ENCODE data around the gene RPL28. TPM values are rescaled to one million over a fixed set of nuclear protein-coding genes. Genes with fewer than 3 reads are reported as not detected.
"Not testable (repeated sequence)": the region's sequence is repeated elsewhere in the genome, so short reads cannot be mapped to it uniquely, and the experiment has no call there.

The RPL28 gene
- total RNA-seq, 2 experiments from 2014 or later, result 3,001 to 3,058 TPM

DNA sequence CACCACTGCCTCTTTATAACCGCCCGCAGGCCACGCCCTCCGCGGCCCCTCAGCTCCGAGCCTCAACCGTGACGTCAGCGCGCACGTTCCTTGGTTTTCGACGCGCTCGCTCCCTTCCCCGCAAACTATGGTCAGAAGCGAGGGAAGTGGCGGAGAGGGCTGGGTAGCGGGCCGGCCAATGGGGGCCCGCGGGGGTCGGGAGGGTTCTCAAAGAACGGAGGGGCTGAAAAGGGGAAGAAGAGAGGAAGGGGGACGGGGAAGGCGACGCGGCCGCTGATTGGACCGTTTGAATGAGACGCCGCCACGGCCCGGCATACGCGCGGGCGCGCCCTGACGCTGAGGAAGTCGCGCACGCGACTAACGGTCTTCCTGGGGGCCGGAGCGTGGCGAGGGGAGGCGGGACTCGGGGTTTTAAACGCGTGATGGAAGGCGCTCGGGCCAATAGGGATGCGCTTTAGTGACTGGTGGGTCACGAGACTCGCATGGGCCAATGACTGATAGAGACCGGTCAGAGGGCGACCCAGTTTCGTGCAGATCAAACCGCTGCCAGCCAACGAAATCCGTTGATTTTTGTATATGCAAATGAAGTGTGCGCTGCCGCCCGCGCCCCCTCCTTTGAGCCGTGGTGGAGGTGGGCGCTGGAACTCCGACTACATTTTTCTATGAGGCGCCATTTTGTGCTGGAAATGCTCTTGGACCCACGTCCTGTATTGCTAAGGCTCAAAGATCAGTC lies 22.2 kb downstream of the RPL28 start:
- Mint-ChIP-seq H3K27ac (peak overlapping the region; percentile 97), H3K27me3 (no peaks in the 10 kb centered on the region), H3K4me1 (ENCODE audit: low read depth) (peaks cover 26% of the 10 kb centered on the region), H3K36me3 (ENCODE audit: low read depth) (peaks cover 43% of the 10 kb centered on the region), H3K4me3 (peak overlapping the region; percentile 92), H3K9me3 (peaks cover 9% of the 10 kb centered on the region)
- CTCF ChIA-PET, result interaction anchor here (1.2 to 1.5 kb wide), 2 partner anchors 10 to 107 kb away, joined by 5 to 9 read pairs; no protein-coding TSS in a partner anchor
- TF ChIP-seq, protein P1, sequence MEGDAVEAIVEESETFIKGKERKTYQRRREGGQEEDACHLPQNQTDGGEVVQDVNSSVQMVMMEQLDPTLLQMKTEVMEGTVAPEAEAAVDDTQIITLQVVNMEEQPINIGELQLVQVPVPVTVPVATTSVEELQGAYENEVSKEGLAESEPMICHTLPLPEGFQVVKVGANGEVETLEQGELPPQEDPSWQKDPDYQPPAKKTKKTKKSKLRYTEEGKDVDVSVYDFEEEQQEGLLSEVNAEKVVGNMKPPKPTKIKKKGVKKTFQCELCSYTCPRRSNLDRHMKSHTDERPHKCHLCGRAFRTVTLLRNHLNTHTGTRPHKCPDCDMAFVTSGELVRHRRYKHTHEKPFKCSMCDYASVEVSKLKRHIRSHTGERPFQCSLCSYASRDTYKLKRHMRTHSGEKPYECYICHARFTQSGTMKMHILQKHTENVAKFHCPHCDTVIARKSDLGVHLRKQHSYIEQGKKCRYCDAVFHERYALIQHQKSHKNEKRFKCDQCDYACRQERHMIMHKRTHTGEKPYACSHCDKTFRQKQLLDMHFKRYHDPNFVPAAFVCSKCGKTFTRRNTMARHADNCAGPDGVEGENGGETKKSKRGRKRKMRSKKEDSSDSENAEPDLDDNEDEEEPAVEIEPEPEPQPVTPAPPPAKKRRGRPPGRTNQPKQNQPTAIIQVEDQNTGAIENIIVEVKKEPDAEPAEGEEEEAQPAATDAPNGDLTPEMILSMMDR (IDR thresholded peaks at IDR 0.05), result no peak
- POLR2A ChIA-PET, result interaction anchor here (0.6 to 8.6 kb wide), 23 partner anchors 8 to 267 kb away, joined by 3 to 217 read pairs (median 4); partner anchors contain the start of genes HSPBP1, KMT5C, NAT14 and PPP6R1
- intact Hi-C loops (cut with micrococcal nuclease), result no loop called here
- peak; percentile 94 for ATAC-seq
- peak; percentile 98 for DNase-seq

GRCh38 chr19:55408533-55408872 lies 22.8 kb downstream of the RPL28 start:
- Mint-ChIP-seq H3K4me3 (peak overlapping the region; percentile 92), H3K36me3 (ENCODE audit: low read depth) (peaks cover 38% of the 10 kb centered on the region), H3K27ac (peak overlapping the region; percentile 97), H3K9me3 (peaks cover 9% of the 10 kb centered on the region), H3K27me3 (no peaks in the 10 kb centered on the region), H3K4me1 (ENCODE audit: low read depth) (peaks cover 23% of the 10 kb centered on the region)
- CTCF ChIA-PET, result interaction anchor here (0.9 to 1.5 kb wide), 3 partner anchors 9 to 107 kb away, joined by 3 to 9 read pairs (median 5); no protein-coding TSS in a partner anchor
- POLR2A ChIA-PET, result interaction anchor here (0.9 to 8.6 kb wide), 5 partner anchors 9 to 69 kb away, joined by 3 to 217 read pairs (median 4); partner anchors contain the start of genes KMT5C, RPL28 and TMEM238
- intact Hi-C loops (cut with micrococcal nuclease), result no loop called here
- DNase-seq, result no peak
- no peak for ATAC-seq
- TF ChIP-seq, protein P1 (IDR thresholded peaks at IDR 0.05), result no peak

- Mint-ChIP-seq H3K36me3 (ENCODE audit: low read depth) (peaks cover 33% of the 10 kb centered on the region), H3K4me1 (ENCODE audit: low read depth) (peaks cover 22% of the 10 kb centered on the region), H3K27ac (peak overlapping the region; percentile 97)
- intact Hi-C loops (cut with micrococcal nuclease); H3K4me3 Mint-ChIP-seq; H3K27me3 Mint-ChIP-seq; H3K9me3 Mint-ChIP-seq; ATAC-seq; DNase-seq: not testable (repeated sequence)
- ChIA-PET CTCF (interaction anchor here (0.8 to 1.5 kb wide), 4 partner anchors 9 to 108 kb away, joined by 3 to 9 read pairs (median 4); no protein-coding TSS in a partner anchor), POLR2A (interaction anchor here (0.6 to 8.6 kb wide), 7 partner anchors 9 to 108 kb away, joined by 3 to 217 read pairs (median 4); partner anchors contain the start of genes KMT5C, RPL28 and TMEM238)
Observed at GRCh38 chr19:55409179-55409578, 23.4 kb downstream of the RPL28 start.

- intact Hi-C loops (cut with micrococcal nuclease), result no loop called here
- H3K27me3 Mint-ChIP-seq, result no peaks in the 10 kb centered on the region
- ATAC-seq (no peak), DNase-seq (no peak)
- peaks cover 9% of the 10 kb centered on the region for H3K9me3 Mint-ChIP-seq
- CTCF ChIA-PET, result interaction anchor here (0.8 kb wide), 1 partner anchor 108 kb away, joined by 3 read pairs; no protein-coding TSS in a partner anchor
- TF ChIP-seq, protein P1 (IDR thresholded peaks at IDR 0.05), result no peak
- no peak overlapping the region for H3K4me3 Mint-ChIP-seq
- POLR2A ChIA-PET, result interaction anchor here (0.7 to 8.6 kb wide), 2 partner anchors 23 to 129 kb away, joined by 5 to 217 read pairs; partner anchors contain the start of genes RPL28 and TMEM238
- H3K27ac Mint-ChIP-seq, result no peak overlapping the region
- peaks cover 28% of the 10 kb centered on the region for H3K36me3 Mint-ChIP-seq (ENCODE audit: low read depth)
- peaks cover 22% of the 10 kb centered on the region for H3K4me1 Mint-ChIP-seq (ENCODE audit: low read depth)
Observed at GRCh38 chr19:55410168-55410567, 24.4 kb downstream of the RPL28 start.

DNA sequence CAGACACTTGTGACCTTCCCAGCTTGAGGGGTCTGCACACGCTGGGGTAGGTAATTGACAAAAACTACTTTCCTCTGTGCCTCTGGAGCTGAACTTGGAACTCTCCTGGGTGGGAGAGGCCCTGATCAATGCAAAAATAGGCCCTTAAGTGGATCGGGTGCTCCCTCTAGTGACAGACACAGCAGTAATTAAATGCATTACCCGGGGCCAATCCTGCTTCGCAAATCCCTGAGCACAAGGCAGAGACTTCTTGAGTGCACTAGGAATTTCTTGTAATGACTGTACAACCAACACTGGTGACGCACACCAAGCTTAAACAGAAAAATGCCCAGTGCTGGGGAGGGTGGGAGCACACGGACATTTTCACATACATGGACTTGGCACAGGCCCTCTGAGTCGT lies 32.5 kb downstream of the RPL28 start:
- TF ChIP-seq, protein P1 (IDR thresholded peaks at IDR 0.05), result peak; percentile 84
- H3K4me1 Mint-ChIP-seq (ENCODE audit: low read depth), result peaks cover 8% of the 10 kb centered on the region
- H3K27me3 Mint-ChIP-seq, result no peaks in the 10 kb centered on the region
- no peaks in the 10 kb centered on the region for H3K9me3 Mint-ChIP-seq
- intact Hi-C loops (cut with micrococcal nuclease), result no loop called here
- peak; percentile 85 for ATAC-seq
- no peak overlapping the region for H3K4me3 Mint-ChIP-seq
- peak; percentile 68 for DNase-seq
- H3K27ac Mint-ChIP-seq, result no peak overlapping the region
- CTCF ChIA-PET, result interaction anchor here (0.6 to 2.4 kb wide), 12 partner anchors 9 to 300 kb away, joined by 3 to 9 read pairs (median 4); no protein-coding TSS in a partner anchor
- POLR2A ChIA-PET, result interaction anchor here (0.6 to 1.4 kb wide), 10 partner anchors 11 to 165 kb away, joined by 3 to 5 read pairs (median 4); partner anchors contain the start of gene HSPBP1
- H3K36me3 Mint-ChIP-seq (ENCODE audit: low read depth), result no peaks in the 10 kb centered on the region
